ENCODE data around the gene FCGR3A.
"Not testable (repeated sequence)": the region's sequence is repeated elsewhere in the genome, so short reads cannot be mapped to it uniquely, and the experiment has no call there.

DNA sequence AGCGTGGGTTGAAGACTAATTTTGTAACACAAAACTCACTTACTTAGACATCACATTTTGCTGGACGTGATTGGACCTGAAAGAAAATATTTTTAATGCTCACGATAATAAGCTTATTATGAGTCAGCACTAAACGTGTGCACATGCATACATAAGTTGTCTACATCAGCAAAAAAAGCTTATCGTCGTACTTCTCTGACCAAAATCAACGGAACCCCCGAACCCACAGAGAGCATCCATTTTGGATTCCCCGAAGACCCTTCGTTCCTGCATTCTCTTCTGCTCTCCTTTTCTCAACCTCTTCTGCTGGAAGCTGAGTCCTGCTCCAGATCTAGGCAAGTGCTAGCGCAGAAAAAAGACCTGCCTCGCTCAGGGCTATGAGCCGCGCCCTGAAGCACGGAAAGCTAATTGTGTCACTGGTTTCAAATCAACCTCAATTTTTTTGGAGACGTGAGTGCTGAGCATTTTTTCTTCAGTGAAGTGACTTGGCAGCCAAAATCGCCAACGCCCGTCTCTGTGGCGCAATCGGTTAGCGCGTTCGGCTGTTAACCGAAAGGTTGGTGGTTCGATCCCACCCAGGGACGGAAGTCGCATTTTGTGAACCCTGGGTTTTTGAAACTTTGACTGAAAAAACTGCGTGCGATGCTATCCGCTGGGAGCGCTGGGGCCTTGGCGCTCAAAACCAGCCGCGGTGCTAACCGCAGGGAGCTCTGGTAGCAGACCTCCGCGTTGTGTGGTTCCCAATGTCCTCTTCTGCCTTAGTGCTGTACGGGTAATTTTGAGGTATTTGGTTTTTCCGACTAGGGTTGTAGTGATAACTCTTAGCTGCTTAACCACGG is 9.7 kb downstream of the FCGR3A start:
- not testable (repeated sequence) for TF ChIP-seq JUNB (IDR thresholded peaks at IDR 0.05); POLR2A (IDR thresholded peaks at IDR 0.05; ENCODE audit: low read length); BHLHE40 (IDR thresholded peaks at IDR 0.05; ENCODE audit: low read depth, low read length); CBX8 (IDR thresholded peaks at IDR 0.05)
- TF ChIP-seq MAFK (IDR thresholded peaks at IDR 0.05; ENCODE audit: partially characterized antibody) (peak; percentile 99), RAD21 (conservative IDR thresholded peaks at IDR 0.05 in 1 of 2, IDR thresholded peaks at IDR 0.05 in 1 of 2) (peak in 1 of 2 experiments; percentile 26; a peak in 2 of 5 replicates)
